Fibroblast of lung (primary cell): ENCODE results near the gene LCN1. TPM values are rescaled to one million over a fixed set of nuclear protein-coding genes. Genes with fewer than 3 reads are reported as not detected.

ENCODE experiments used
- DNase-seq, 2 donors: peaks; one replicate each; pipeline versions ENCODE4 v3.0.0 to v3.0.0-alpha.2; 2010; ENCODE audit warnings: low read depth in 2 of 2
- H2AFZ ChIP-seq: 2 replicates; pipeline ENCODE4 v1.5.1; 2012; ENCODE audit warnings: low read length, control low read depth, inconsistent platforms
- H3K27ac ChIP-seq: 2 replicates; pipeline ENCODE4 v1.5.1; 2011; ENCODE audit warnings: low read length, control low read depth; ENCODE audit not compliant: insufficient read depth
- H3K27me3 ChIP-seq: 2 replicates; pipeline ENCODE4 v1.5.1; 2011; ENCODE audit warnings: mild to moderate bottlenecking, low read length; ENCODE audit not compliant: control insufficient read depth, insufficient read depth
- H3K36me3 ChIP-seq: 2 replicates; pipeline ENCODE4 v1.5.1; 2011; ENCODE audit warnings: low read length; ENCODE audit not compliant: control insufficient read depth, insufficient read depth
- H3K4me1 ChIP-seq: 2 replicates; pipeline ENCODE4 v1.5.1; 2011; ENCODE audit warnings: low read length; ENCODE audit not compliant: control insufficient read depth, insufficient read depth; ENCODE audit errors: extremely low read depth
- H3K4me2 ChIP-seq: 2 replicates; pipeline ENCODE4 v1.5.1; 2011; ENCODE audit warnings: low read length, control low read depth; ENCODE audit not compliant: insufficient read depth; ENCODE audit errors: extremely low read depth
- H3K4me3 ChIP-seq, 4 experiments: fragments of 200-600 bp in 1 of 4; sonication (generic) in 1 of 4; replicated peaks in 1 of 4; 2 replicates each; pipeline ENCODE4 v1.5.1; 2011 to 2016; ENCODE audit warnings: low read length in 4 of 4, low read depth in 3 of 4, mild to moderate bottlenecking in 3 of 4, control low read depth in 2 of 4, inconsistent platforms in 1 of 4, mixed read lengths in 1 of 4; ENCODE audit not compliant: insufficient read depth in 1 of 4; ENCODE audit errors: control extremely low read depth in 1 of 4
- H3K79me2 ChIP-seq: 2 replicates; pipeline ENCODE4 v1.5.1; 2012; ENCODE audit warnings: mild to moderate bottlenecking, low read length, inconsistent platforms; ENCODE audit not compliant: control insufficient read depth, insufficient read depth
- H3K9ac ChIP-seq: 2 replicates; pipeline ENCODE4 v1.5.1; 2011; ENCODE audit warnings: mild to moderate bottlenecking, low read length, control low read depth; ENCODE audit not compliant: insufficient read depth
- H3K9me3 ChIP-seq: 2 replicates; pipeline ENCODE4 v1.5.1; 2012; ENCODE audit warnings: low read depth, low read length; ENCODE audit not compliant: control insufficient read depth, insufficient read depth
- H4K20me1 ChIP-seq: 2 replicates; pipeline ENCODE4 v1.5.1; 2011; ENCODE audit warnings: low read length; ENCODE audit not compliant: control insufficient read depth, insufficient read depth; ENCODE audit errors: extremely low read depth
- CTCF ChIP-seq, 2 donors: IDR thresholded peaks in 1 of 2; conservative IDR thresholded peaks in 1 of 2; 1 replicate in 1 of 2; 2 replicates in 1 of 2; pipeline ENCODE4 v1.5.1; 2011 to 2012; ENCODE audit warnings: low read length in 2 of 2, control low read depth in 1 of 2, inconsistent platforms in 1 of 2, low read depth in 1 of 2, mild to moderate bottlenecking in 1 of 2
- EZH2 ChIP-seq: IDR thresholded peaks from 2 replicates; pipeline ENCODE4 v1.5.1; 2012; ENCODE audit warnings: low read length, control low read depth, mild to moderate bottlenecking; ENCODE audit errors: missing control alignments
- polyA plus RNA-seq, 2 donors: library from polyadenylated mRNA; depleted of rRNA in 1 of 2; stranded (reverse) in 1 of 2; unstranded in 1 of 2; fragments of >200 nt; gene quantifications; 2 replicates each; pipeline ENCODE4 v1.2.1, GENCODE V29; 2011 to 2012; ENCODE audit warnings: missing spikeins in 1 of 2
- total RNA-seq: library from RNA; depleted of rRNA; stranded (reverse); fragments of >200 nt; gene quantifications from 2 replicates; pipeline ENCODE4 v1.2.1, GENCODE V29; 2014

The LCN1 gene
- total and polyA plus RNA-seq, 2 donors (not counting 1 experiment from before 2014, with no cell fraction given): not detected

DNA sequence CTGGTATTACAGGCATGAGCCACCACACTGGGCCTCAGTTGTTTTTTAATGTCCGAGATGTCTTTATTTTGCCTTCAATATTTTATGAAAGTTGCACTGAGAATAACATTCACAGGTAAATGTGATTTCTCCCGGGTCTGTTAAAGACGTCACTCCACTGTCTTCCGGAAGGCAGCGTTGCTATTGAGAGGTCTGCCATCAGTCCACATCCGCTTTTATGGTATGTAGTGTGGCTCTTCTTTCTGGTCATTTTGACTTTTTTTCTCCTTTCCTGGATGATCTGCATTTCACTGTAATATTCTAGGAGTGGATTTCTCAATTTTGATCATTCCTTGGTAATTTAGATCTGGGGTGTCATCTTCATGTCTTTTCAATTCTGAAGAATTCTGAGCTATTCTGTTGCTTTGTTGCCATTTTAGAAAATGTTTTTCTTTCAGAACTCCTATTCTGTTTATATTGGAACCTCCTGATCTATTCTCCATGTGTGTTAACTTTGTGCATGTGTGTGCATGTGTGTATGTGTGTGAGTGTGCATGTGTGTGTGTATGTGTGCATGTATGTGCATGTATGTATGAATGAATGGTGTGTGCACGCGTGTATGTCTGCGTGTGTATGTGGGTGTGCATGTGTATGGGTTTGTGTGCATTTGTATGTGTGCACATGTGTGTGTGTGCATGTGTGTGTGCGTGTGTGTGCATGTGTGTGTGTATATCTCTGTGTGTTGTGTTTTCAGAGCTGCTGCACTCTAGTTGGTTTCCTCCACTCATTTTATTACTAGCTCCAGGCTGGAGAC is 1.9 kb upstream of the LCN1 start:
- no peak overlapping the region for H3K4me2 ChIP-seq
- H3K9me3 ChIP-seq: no peaks in the 10 kb centered on the region
- peaks cover 4% of the 10 kb centered on the region for H3K27me3 ChIP-seq
- H3K79me2 ChIP-seq: no peaks in the 10 kb centered on the region
- no peak overlapping the region for H3K4me3 ChIP-seq
- H2AFZ ChIP-seq: no peak overlapping the region
- H3K9ac ChIP-seq: no peak overlapping the region
- no peaks in the 10 kb centered on the region for H3K4me1 ChIP-seq
- no peak for DNase-seq
- TF ChIP-seq CTCF (conservative IDR thresholded peaks at IDR 0.05 in 1 of 2, IDR thresholded peaks at IDR 0.05 in 1 of 2; ENCODE audit: low read depth in 1 of 2, low read length in 2 of 2): no peak
- no peak for TF ChIP-seq EZH2
- H3K36me3 ChIP-seq: no peaks in the 10 kb centered on the region
- H3K27ac ChIP-seq: no peak overlapping the region
- H4K20me1 ChIP-seq: no peaks in the 10 kb centered on the region

GRCh38 chr9:135521608-135522095 is 412 bp downstream of the LCN1 start:
- Histone ChIP-seq H4K20me1 (no peaks in the 10 kb centered on the region), H3K36me3 (no peaks in the 10 kb centered on the region), H3K4me2 (no peak overlapping the region), H3K4me3 (no peak overlapping the region), H2AFZ (no peak overlapping the region), H3K9me3 (no peaks in the 10 kb centered on the region), H3K27ac (no peak overlapping the region), H3K9ac (no peak overlapping the region), H3K79me2 (no peaks in the 10 kb centered on the region), H3K27me3 (peaks cover 4% of the 10 kb centered on the region), H3K4me1 (no peaks in the 10 kb centered on the region)
- no peak for DNase-seq
- TF ChIP-seq EZH2 (no peak), CTCF (conservative IDR thresholded peaks at IDR 0.05 in 1 of 2, IDR thresholded peaks at IDR 0.05 in 1 of 2; ENCODE audit: low read depth in 1 of 2, low read length in 2 of 2) (no peak)

DNA sequence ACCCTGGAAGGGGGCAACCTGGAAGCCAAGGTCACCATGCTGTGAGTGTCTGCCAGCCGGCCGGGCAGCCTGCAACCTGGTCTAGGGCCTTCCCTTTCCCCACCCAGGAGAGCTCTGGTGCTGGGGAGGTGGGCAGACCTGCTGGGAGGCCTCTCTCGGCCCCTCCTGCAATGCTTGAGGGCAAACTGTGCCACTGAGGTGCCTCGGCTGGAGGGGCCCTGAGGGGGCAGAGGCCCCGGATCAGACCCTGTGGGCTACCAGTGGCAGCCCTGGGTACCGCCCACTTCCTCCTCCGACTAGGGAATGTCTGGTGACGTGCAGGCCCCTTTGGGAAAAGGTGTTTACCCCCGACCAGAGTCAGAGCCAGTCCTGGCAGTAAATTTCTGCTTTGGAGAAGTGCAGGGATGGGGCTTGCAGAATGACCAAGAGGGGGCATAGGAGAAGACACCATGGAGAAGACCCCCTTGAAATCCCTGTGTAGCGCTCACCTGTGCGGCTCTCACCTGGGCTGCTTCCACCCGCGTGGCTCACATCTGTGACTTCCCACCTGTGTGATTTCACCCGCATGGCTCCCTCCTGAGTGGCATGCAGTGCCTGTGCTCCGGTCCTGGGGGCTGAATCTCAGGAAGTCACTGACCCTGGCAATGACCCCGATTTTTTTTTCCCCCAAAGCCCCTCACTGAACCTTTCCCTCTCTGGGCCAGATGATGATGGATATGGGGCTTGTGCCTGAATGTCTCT is 1.1 kb downstream of the LCN1 start:
- Histone ChIP-seq H3K4me2 (no peak overlapping the region), H3K27me3 (peaks cover 4% of the 10 kb centered on the region), H3K4me1 (no peaks in the 10 kb centered on the region), H3K4me3 (no peak overlapping the region), H4K20me1 (no peaks in the 10 kb centered on the region), H3K9me3 (no peaks in the 10 kb centered on the region), H3K27ac (no peak overlapping the region), H2AFZ (no peak overlapping the region), H3K36me3 (no peaks in the 10 kb centered on the region), H3K9ac (no peak overlapping the region), H3K79me2 (no peaks in the 10 kb centered on the region)
- DNase-seq: no peak
- TF ChIP-seq EZH2 (no peak), CTCF (conservative IDR thresholded peaks at IDR 0.05 in 1 of 2, IDR thresholded peaks at IDR 0.05 in 1 of 2; ENCODE audit: low read depth in 1 of 2, low read length in 2 of 2) (no peak)
